Mucosa of descending colon (tissue), 3 donors: ENCODE results near the gene NUB1. TPM values are rescaled to one million over a fixed set of nuclear protein-coding genes. Genes with fewer than 3 reads are reported as not detected.

Experiments used
- ATAC-seq: fragments of 200-7000 bp; cut with Tn5 transposase; one replicate; pipeline ENCODE4 v1.9.1; 2020; ENCODE audit warnings: mild to moderate bottlenecking, moderate library complexity
- DNase-seq, 3 donors: peaks; one replicate each; pipeline ENCODE4 v3.0.0-alpha.2; 2020
- H3K36me3 ChIP-seq: fragments of 200-600 bp; one replicate; pipeline ENCODE4 v1.8.0; 2021; ENCODE audit warnings: low read depth, mild to moderate bottlenecking
- H3K4me1 ChIP-seq: fragments of 200-600 bp; one replicate; pipeline ENCODE4 v1.8.0; 2021; ENCODE audit warnings: low read depth, mild to moderate bottlenecking
- H3K4me3 ChIP-seq: fragments of 200-600 bp; one replicate; pipeline ENCODE4 v1.8.0; 2021; ENCODE audit warnings: mild to moderate bottlenecking
- H3K9me3 ChIP-seq: fragments of 200-600 bp; one replicate; pipeline ENCODE4 v1.8.0; 2021; ENCODE audit warnings: mild to moderate bottlenecking
- intact Hi-C, 2 donors: fragments of 100-400 bp; cut with DNase I in 1 of 2; cut with micrococcal nuclease in 1 of 2; formaldehyde crosslinking; loops; one replicate each; pipeline versions ENCODE4 v1.11.0 to v1.11.1; 2022; cut with DNase I, micrococcal nuclease
- total RNA-seq, 3 donors: library from RNA; stranded (reverse); fragmentation: NEBNext Ultra II Directional in 2 of 3; extraction: Animal tissue kit (Norgen Biotek cat#: 25700) in 2 of 3; gene quantifications; one replicate each; pipeline versions ENCODE4 v1.2.1 to v1.2.4, GENCODE V29; 2021 to 2023
- TF ChIP-seq, protein P1 (sequence below): fragments of 200-600 bp; IDR thresholded peaks from one replicate; pipeline ENCODE4 v1.8.0; 2022; ENCODE audit warnings: antibody characterized with exemption, mild to moderate bottlenecking
- donor health status: DM: no; HTN: no; CAD: no; lungs with moderate emphysema.
- donor health status: DM: no; HTN: no; CAD: no.
- donor health status: DM: no; HTN: yes; CAD: no.

Gene NUB1
- total RNA-seq, 3 donors from 2014 or later, result 66.2 to 77.5 (median 76.9) TPM

DNA sequence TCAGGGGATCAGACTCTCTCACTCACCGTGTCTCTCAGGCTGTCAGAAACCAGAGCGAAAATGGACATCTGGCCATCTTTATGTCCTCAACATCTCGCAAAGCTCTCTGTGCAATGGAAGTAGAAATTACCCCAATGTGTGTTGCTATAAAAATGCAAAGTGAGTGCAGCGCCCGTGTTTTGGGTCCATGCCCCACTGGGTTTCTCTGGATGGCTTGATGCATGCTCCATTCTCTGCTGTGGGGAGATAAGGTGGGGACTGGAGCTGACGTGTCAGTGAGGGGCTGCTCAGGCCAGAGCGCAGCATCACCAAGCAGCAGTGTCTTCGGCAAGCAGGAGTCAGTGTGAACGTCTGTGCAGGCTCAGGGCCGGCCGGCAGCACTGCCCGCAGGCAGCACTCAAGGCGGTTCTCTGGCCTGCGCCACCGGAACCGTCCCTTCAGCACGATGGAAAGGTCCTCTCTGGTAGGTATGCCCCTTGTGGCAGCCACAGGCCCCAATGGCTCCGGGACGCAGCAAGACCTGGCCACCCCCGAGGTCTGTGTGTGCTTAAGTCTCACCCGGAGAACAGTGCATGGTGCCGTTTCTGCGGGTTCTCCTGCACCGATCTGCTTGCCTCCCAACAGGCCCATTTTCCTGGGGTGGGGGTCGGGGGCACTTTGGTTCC is 38.1 kb downstream of the NUB1 start:
- intact Hi-C loops, result no loop called here
- Histone ChIP-seq H3K36me3 (peaks cover 2% of the 10 kb centered on the region), H3K9me3 (no peaks in the 10 kb centered on the region), H3K4me1 (peaks cover 10% of the 10 kb centered on the region), H3K4me3 (no peak overlapping the region)
- DNase-seq, result no peak
- TF ChIP-seq, protein P1, sequence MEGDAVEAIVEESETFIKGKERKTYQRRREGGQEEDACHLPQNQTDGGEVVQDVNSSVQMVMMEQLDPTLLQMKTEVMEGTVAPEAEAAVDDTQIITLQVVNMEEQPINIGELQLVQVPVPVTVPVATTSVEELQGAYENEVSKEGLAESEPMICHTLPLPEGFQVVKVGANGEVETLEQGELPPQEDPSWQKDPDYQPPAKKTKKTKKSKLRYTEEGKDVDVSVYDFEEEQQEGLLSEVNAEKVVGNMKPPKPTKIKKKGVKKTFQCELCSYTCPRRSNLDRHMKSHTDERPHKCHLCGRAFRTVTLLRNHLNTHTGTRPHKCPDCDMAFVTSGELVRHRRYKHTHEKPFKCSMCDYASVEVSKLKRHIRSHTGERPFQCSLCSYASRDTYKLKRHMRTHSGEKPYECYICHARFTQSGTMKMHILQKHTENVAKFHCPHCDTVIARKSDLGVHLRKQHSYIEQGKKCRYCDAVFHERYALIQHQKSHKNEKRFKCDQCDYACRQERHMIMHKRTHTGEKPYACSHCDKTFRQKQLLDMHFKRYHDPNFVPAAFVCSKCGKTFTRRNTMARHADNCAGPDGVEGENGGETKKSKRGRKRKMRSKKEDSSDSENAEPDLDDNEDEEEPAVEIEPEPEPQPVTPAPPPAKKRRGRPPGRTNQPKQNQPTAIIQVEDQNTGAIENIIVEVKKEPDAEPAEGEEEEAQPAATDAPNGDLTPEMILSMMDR, result no peak
- ATAC-seq, result no peak

DNA sequence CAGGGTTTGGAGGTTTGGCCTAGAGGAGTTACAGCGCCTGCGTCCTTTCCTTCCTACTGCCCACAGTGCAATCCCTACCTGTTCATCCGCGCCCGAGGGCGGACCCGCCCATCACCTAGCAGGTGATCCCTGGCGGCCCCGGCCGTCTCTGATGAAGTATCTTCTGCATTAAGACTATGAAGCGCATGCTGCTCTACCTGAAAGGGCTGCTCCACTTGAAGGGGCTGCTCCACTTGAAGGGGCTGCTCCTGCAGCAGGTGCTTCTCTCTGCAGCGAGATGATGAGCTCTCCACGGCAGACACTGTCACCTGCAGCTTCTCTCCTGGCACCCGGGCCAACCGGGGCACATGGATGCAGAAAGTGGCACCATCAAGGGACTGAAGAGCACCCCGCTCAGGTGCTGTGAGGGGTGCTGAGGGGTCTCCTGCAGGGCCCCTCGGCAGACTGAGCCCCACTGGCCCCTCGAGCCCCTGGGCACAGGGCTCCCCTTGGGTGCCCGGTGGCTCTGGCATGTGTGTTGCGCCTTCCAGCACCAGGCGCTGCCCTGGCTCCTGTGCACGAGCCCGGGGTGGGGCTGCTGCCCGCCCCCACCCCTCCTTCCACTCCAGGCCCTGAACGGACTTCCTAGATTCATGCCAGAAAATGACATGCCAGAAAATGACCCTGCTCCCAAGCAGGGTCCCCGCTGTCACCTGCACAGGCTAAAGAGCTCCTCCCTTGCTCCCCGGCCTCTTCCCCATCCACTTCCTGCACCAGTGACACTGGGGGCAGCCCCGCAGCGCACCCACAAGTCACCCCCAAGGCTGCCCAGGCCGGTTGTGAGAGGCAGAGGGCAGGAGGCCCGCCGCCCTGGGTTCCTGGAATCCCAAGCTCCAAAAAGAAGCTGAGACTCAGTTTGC is 38.8 kb downstream of the NUB1 start:
- Histone ChIP-seq H3K4me1 (peaks cover 10% of the 10 kb centered on the region), H3K4me3 (no peak overlapping the region), H3K9me3 (no peaks in the 10 kb centered on the region), H3K36me3 (peaks cover 2% of the 10 kb centered on the region)
- intact Hi-C loops, result no loop called here
- peak in 1 of 3 donors; percentile 14 for DNase-seq
- TF ChIP-seq, protein P1, result no peak
- no peak for ATAC-seq

GRCh38 chr7:151381098-151381347 is 39.4 kb downstream of the NUB1 start:
- H3K36me3 ChIP-seq, result peaks cover 2% of the 10 kb centered on the region
- TF ChIP-seq, protein P1, result no peak
- H3K4me3 ChIP-seq, result no peak overlapping the region
- no peak for DNase-seq
- intact Hi-C loops, result no loop called here
- H3K9me3 ChIP-seq, result no peaks in the 10 kb centered on the region
- peaks cover 10% of the 10 kb centered on the region for H3K4me1 ChIP-seq
- ATAC-seq, result no peak

DNA sequence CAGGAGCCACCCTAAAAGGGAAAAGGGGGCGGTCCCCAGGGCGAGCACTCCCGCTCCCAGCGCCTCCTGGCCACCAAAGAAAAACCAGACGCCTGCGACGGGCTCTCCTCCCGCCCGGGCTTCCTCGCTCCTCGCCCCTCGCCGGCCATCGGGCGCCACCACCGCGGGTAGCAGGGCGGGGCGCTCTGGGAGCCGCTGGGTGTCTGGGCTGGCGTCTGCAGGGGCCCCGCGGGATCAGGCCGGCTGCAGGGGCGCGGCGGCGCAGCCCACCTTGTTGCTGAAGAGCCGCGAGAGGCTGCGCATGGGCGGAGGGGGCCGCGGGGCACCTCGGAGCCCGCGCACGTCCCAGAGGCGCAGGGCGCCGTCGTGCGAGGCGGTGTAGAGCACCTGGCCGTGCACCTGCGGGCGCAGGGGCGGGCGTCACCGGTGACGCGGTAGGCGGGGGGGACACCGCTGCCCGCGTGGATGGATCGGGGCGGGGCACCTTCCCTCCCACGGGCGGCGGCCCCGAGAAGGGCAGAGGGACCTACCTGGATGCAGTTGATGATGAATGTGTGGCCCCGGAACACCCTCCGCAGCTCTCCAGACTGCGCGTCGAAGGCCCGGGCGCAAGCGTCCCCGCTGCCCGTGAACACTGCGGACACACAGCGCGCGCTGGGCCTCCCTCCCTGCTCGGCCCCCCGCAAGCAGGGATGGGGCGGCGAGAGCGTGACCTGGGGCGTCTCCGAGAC is 39.9 kb downstream of the NUB1 start:
- DNase-seq (peak in 2 of 3 donors; percentile 35 to 49), ATAC-seq (peak; percentile 45)
- TF ChIP-seq, protein P1, result no peak
- Histone ChIP-seq H3K9me3 (no peaks in the 10 kb centered on the region), H3K4me3 (no peak overlapping the region), H3K4me1 (peaks cover 10% of the 10 kb centered on the region), H3K36me3 (peaks cover 2% of the 10 kb centered on the region)
- intact Hi-C loops, result no loop called here

DNA sequence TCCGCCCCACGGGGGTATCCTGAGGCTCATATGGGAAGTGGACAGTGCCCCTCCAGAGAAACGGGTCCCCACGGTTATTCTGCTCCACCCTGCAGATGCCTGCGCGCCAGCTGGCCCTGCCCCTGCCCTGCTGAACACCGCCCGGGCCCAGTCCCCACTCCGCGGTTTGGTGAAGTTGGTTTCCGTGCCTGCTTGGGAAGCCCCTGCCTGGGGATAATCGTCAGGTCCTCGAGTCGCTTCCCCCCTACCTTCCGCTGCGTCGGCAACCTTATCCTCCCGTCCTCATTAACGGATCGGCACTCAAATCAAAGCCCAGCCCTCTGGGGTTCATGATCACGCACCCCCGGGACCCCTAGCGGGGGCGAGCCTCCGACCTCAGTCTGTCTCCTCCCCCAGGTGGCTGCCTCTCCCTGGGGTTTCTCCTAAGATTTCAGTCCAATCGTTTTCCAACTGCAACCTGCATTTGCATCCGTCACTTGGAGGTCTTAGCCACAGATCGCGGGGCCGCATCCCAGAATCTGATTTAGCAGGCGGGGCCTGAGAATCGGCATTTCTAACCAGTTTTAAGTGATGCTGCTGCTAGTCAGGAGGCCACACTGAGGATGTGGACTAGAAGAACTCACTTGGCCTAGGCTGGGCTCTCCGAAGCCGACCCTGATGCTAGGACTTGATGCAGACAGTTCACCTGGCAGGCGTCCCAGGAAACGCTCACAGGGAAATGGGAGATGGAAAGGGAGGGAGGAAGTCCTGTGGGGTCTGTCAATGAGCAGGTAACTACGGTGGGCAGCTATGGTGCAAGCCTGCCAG is 40.7 kb downstream of the NUB1 start:
- DNase-seq (peak in 1 of 3 donors; percentile 23), ATAC-seq (peak; percentile 7)
- Histone ChIP-seq H3K4me3 (no peak overlapping the region), H3K36me3 (peaks cover 2% of the 10 kb centered on the region), H3K9me3 (no peaks in the 10 kb centered on the region), H3K4me1 (peaks cover 10% of the 10 kb centered on the region)
- TF ChIP-seq, protein P1, result no peak
- intact Hi-C loops, result no loop called here
